ENCODE results near the gene BACH2. TPM values are rescaled to one million over a fixed set of nuclear protein-coding genes. Genes with fewer than 3 reads are reported as not detected.
"Not testable (repeated sequence)": the region's sequence is repeated elsewhere in the genome, so short reads cannot be mapped to it uniquely, and the experiment has no call there.

The BACH2 gene
- total RNA-seq, 1 donor from 2014 or later = 11.9 TPM

- no peak for DNase-seq
Measured at GRCh38 chr6:90151576-90152422, 144.8 kb downstream of the BACH2 start.

- DNase-seq = no peak
Measured at GRCh38 chr6:90149280-90149679, 147.4 kb downstream of the BACH2 start.

- no peak for DNase-seq
Measured at GRCh38 chr6:90148867-90149266, 147.8 kb downstream of the BACH2 start.

- DNase-seq = no peak
Measured at GRCh38 chr6:90146921-90147649, 149.6 kb downstream of the BACH2 start.

GRCh38 chr6:90146024-90146423 is 150.6 kb downstream of the BACH2 start:
- no peak for DNase-seq

DNA sequence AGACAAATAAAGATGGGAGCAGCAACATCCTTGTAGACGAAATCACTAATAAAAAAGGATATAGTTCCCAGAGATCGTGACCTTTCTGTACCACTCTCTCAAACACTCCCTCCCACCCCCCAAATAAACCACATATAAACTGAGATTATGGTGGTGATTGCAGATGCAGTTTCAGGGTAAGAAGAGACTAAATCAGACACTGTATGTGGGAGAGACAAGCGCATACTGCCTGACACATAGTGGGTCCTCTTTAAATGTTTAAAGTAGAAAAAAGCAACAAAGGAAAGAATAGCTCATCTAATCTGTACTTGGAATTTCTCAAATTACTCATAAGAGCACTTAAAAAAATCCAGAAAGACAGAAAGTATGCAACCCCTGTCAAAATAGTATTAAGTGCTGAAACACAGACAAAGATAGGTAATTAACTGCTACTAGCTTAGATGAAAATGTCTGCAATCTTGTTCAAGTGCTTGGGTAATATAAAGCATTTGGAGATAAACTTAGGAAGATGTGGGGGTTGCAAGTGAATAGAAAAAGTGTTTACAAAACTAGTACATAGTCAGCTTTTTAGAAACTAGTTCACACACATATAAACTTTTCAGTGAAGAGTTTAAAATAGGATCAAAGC is 151.6 kb downstream of the BACH2 start:
- DNase-seq = no peak

DNA sequence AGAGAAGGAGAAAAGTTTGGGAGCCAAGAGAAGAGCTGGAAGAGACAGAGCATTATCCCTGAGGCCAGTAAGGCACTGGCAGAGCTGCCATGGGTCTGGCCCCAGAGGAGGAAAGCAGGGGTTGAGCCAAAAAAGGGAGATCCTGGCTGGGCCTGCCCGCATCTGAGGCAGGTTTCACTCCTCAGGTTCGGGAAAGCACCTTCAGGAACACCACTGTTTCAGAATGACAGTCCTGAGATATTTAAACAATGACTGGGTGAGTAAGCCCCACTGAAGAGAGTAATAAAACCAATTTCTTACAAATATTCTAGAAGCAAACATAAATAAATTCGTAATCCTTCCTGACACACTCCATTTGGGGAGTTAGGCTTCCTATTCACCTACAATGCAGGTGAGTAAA is 152.2 kb downstream of the BACH2 start:
- no peak for DNase-seq

GRCh38 chr6:90140683-90141082 is 156.0 kb downstream of the BACH2 start:
- DNase-seq = no peak

DNA sequence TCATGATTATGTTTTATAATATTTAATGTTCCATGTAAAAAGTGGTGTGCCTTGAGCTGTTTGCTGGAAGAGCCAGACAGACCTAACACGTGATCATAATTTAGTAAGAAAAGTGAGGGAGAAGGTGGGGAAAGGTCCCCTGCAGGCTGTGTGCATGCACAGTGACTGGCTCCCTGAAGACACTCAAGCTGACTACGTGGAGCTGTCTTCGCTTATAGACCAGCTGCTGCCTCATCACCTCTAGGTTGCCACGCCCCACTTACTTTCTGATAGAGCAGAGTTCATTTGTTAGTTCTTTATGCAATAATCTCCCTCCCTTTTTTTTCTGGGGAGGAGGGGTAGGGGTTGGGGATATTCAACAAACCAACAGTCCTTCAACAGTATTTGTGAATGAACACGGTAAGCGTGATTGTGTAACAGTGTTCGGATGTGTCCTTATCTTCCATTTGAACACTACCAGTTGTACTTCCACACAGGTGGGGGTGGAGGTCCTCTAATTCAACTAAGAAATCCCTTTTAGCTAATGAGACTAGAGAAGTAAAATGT is 157.3 kb downstream of the BACH2 start:
- DNase-seq = no peak

GRCh38 chr6:90136837-90137568 is 159.6 kb downstream of the BACH2 start:
- DNase-seq = peak; percentile 94

DNA sequence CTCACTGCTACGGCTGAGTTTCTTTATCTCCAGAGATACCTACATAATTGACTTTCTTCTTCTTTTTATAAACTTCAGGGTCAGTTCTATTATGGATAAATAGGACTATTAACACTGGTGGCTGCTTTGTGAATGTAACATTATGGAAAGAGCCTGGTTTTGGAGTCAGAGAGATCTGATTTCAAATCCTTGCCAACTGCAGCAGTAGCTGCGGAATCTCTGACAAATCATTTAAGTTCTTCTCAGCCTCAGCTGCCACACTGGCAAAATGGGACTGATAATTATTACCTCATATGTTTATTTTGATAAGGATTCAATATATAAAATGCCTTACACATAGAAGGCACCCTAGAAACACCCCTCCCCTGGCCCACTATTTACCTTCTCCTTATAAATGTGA is 160.5 kb downstream of the BACH2 start:
- DNase-seq = no peak

- DNase-seq = no peak
Measured at GRCh38 chr6:90135667-90136066, 161.0 kb downstream of the BACH2 start.

GRCh38 chr6:90133664-90134063 is 163.0 kb downstream of the BACH2 start:
- not testable (repeated sequence) for DNase-seq

DNA sequence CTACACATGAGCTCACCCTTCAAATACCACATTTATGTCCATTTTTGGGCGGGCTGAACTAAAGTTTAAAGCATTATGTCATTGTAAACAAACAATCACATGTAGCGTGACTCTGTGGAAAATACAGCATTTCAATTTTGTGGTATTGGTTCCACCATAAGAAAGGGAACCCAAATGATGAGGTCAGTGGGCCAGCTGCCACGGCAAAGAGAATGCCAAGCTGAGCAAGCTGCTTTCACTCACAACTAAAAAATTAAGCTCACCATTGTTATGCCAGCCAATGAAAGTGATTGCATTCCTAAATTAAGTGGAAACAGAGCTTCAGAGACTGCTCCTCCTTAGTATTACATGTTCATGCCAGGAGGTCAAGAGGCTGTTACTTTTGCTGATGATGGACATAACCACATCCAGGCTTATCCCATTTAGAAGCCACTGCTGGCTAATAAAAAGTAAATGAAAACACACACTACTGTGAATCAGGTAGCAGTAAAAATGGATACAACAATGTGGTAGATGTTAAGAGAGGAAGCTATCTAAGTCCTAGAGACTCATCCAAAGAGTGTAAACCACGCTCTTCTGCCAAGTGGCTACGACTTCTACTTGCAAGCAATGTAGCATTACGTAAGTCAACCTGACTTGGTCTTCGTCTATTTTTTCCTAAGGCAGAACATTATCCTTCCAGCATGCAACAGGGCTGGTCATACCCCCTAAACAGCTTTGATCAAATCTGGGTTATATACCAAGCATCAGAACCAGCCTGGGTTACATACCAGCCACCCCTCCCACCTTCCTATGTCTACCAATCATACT is 164.8 kb downstream of the BACH2 start:
- peak; percentile 92 for DNase-seq

DNA sequence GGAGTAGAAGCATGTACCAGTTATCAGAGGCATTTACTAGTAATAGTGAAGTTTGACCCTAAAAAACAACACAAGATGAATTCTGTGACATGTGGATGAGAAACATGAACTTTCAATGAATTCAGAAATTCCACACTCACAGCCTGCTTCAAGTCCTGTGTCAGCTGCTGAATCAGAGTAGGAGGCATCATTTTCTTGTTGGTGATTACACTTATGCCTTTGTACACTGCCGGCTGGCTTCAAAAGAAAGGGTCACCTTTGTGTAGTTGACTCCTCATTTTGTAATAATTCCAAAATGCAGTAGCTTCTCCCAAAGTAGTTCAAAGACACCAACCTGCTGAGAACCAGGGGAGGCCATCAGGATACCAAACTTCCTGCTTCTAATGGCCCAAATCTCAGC is 165.5 kb downstream of the BACH2 start:
- peak; percentile 27 for DNase-seq

- DNase-seq = not testable (repeated sequence)
Measured at GRCh38 chr6:90128687-90129086, 168.0 kb downstream of the BACH2 start.

DNA sequence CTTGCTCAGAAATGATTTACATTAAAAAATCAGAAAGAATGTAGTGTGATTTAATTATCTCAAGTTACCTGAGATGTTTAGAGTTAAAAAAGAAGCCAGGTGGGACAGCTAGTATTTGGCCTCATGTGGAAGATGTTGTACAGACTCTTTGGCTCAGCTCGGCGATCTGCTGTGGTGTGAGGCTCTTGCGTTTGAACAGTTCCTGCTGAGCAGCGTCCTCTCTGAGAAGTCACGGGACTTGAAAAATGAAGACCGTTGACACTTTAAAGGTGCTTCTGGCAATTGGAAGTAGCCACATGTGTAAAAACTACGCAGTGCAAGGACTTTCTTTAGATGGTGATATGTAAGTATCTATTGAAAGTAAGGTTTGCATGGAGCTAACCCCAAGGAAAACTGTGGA is 169.0 kb downstream of the BACH2 start:
- no peak for DNase-seq

DNA sequence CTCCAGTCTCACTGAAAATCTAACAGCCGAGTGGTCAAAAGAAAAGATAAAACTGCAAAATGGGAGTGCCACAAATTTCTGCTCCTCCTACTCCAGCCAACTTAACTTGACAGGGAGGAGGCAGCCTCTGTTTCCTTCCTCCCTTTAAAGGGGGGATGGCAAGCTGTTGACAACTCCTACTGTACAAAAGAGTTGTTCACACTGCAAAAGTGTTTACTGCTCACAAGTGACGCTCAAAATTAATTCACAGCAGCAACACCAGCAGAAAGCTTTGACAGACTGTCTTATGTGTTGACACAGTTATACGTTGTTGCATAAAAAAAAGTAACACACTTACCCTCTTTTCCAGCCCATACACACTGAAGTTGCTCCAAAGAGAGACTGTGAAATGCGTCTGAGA is 169.8 kb downstream of the BACH2 start:
- no peak for DNase-seq

DNA sequence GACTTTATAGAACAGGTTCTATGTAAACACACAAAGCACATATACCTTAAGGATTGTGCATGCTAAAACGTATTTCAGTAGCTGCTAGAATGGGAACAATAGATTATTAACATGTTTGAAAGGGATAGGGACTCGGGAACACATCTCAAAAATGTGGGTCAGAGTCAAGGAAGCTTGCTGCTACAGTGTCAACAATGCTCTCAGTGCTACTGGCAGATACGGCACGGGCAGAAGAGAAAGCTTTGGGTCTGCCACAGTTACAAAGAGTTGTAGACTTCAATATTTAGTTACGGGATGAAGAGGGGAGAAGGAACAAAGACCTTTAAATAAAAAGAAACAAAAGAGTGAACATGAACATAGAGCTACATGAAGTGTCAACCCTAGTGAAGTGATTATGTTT is 170.5 kb downstream of the BACH2 start:
- no peak for DNase-seq

- no peak for DNase-seq
Measured at GRCh38 chr6:90124874-90125510, 171.7 kb downstream of the BACH2 start.

DNA sequence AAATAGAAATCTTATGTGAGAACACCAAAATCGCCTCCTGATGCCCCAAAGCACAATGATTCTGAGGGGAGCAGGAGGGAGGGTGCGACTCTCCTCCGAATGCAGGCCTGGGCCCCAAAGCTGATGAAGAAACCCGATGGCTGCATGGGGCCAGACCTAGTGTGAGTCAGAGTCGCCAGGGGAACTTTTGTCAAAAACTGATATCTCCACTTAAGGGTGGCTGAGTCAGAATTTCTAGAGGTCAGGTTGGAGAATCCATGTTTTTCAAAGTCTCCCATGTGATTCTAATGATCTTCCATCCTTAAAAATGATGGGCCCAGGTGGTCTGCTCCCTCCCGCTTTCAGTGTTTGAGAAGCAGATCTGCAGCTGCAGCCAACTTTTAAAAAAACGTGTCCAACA is 172.8 kb downstream of the BACH2 start:
- no peak for DNase-seq
